C4-2B (cell line): Measurements from ENCODE around the gene SPC24.
"Not testable (repeated sequence)": the region's sequence is repeated elsewhere in the genome, so short reads cannot be mapped to it uniquely, and the experiment has no call there.

ENCODE experiments used
- H3K27ac ChIP-seq: fragments of 450-650 bp; 2 replicates; pipeline ENCODE4 v1.5.1; 2017
- ZFX ChIP-seq: fragments of 450-650 bp; IDR thresholded peaks from 2 replicates; pipeline ENCODE4 v1.6.1; 2017
- TF ChIP-seq, protein P1 (sequence below): fragments of 450-650 bp; conservative IDR thresholded peaks from 2 replicates; pipeline ENCODE4 v1.5.1; 2017; ENCODE audit warnings: mild to moderate bottlenecking

The SPC24 gene

GRCh38 chr19:11127905-11128304 lies 27.7 kb downstream of the SPC24 start:
- TF ChIP-seq ZFX = no peak
- TF ChIP-seq, protein P1, sequence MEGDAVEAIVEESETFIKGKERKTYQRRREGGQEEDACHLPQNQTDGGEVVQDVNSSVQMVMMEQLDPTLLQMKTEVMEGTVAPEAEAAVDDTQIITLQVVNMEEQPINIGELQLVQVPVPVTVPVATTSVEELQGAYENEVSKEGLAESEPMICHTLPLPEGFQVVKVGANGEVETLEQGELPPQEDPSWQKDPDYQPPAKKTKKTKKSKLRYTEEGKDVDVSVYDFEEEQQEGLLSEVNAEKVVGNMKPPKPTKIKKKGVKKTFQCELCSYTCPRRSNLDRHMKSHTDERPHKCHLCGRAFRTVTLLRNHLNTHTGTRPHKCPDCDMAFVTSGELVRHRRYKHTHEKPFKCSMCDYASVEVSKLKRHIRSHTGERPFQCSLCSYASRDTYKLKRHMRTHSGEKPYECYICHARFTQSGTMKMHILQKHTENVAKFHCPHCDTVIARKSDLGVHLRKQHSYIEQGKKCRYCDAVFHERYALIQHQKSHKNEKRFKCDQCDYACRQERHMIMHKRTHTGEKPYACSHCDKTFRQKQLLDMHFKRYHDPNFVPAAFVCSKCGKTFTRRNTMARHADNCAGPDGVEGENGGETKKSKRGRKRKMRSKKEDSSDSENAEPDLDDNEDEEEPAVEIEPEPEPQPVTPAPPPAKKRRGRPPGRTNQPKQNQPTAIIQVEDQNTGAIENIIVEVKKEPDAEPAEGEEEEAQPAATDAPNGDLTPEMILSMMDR = no peak
- H3K27ac ChIP-seq = no peak overlapping the region

GRCh38 chr19:11125994-11126685 lies 29.4 kb downstream of the SPC24 start:
- H3K27ac ChIP-seq = no peak overlapping the region
- TF ChIP-seq, protein P1 = peak; percentile 92
- TF ChIP-seq ZFX = no peak

DNA sequence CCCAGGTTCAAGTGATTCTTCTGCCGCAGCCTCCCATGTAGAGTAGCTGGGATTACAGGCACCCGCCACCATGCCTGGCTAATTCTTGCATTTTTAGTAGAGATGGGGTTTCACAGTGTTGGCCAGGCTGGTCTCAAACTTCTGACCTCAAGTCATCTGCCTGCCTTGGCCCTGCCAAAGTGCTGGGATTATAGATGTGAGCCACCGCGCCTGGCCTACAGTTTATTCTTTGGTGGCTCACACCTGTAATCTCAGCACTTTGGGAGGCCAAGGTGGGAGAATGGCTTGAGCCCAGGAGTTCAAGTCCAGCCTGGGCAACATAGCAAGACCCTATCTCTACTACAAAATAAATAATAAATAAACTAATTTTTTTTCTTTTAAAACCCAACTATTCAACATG lies 31.4 kb downstream of the SPC24 start:
- H3K27ac ChIP-seq = not testable (repeated sequence)

DNA sequence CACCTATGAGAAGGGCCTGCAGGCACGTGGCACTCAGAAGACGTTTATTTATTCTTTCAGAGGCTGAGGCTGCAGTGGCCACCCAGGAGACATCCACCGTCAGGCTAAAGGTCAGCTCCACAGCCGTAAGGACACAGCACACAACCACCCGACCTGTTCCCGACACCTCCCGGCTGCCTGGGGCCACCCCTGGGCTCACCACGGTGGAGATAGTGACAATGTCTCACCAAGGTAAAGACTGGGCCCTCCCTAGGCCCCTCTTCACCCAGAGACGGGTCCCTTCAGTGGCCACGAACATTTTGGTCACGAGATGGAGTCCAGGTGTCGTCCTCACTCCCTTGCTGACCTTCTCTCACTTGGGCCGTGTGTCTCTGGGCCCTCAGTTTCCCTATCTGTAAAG lies 32.5 kb downstream of the SPC24 start:
- no peak for TF ChIP-seq ZFX
- TF ChIP-seq, protein P1 = no peak
- H3K27ac ChIP-seq = no peak overlapping the region

DNA sequence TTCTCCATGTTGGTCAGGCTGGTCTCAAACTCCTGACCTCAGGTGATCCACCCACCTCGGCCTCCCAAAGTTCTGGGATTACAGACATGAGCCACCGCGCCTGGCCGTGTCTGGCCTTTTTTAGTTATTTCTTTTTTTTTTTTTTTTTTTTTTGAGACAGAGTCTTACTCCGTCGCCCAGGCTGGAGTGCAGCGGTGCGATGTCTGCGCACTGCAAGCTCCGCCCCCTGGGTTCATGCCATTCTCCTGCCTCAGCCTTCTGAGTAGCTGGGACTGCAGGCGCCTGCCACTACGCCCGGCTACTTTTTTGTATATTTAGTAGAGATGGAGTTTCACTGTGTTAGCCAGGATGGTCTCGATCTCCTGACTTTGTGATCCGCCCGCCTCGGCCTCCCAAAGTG lies 33.6 kb downstream of the SPC24 start:
- H3K27ac ChIP-seq = not testable (repeated sequence)

DNA sequence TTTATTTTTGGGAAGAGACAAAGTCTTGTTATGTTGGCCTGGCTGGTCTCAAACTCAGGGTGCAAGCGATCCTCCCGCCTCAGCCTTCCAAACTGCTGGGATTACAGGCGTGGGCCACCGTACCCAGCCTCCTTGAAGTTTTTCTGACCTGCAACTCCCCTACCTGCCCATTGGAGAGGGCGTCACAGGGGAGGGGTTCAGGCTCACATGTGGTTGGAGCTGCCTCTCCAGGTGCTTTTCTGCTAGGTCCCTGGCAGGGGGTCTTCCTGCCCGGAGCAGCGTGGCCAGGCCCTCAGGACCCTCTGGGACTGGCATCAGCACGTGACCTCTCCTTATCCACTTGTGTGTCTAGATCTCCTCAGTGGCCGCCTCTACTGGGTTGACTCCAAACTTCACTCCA lies 39.1 kb downstream of the SPC24 start:
- TF ChIP-seq ZFX = no peak
- TF ChIP-seq, protein P1 = no peak
- no peak overlapping the region for H3K27ac ChIP-seq

DNA sequence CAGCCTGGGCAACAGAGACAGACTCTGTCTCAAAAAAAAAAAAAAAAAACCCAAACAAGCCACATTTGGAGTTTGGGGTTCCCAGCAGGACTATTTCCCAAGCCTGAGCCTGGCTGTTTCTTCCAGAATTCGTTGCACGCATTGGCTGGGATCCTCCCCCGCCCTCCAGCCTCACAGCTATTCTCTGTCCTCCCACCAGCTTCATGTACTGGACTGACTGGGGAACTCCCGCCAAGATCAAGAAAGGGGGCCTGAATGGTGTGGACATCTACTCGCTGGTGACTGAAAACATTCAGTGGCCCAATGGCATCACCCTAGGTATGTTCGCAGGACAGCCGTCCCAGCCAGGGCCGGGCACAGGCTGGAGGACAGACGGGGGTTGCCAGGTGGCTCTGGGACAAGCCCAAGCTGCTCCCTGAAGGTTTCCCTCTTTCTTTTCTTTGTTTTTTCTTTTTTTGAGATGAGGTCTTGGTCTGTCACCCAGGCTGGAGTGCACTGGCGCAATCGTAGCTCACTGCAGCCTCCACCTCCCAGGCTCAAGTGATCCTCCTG lies 39.6 kb downstream of the SPC24 start:
- no peak overlapping the region for H3K27ac ChIP-seq
- no peak for TF ChIP-seq ZFX
- TF ChIP-seq, protein P1 = no peak

DNA sequence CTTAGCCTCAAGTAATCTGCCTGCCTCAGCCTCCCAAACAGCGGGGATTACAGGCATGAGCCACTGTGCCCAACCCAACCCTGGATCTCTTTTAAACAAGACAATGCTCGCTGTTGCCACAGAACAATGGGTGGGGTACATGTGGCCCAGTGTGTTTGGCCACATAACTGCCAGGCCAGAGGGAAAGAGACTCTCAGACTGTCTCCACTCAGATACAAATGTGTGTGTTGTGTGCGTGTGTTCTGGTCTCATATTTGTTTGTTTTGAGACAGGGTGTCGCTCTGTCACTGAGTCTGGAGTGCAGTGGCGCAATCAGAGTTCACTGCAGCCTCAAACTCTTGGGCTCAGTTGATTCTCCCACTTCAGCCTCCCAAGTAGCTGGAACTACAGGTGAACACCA lies 40.5 kb downstream of the SPC24 start:
- TF ChIP-seq, protein P1 = no peak
- no peak for TF ChIP-seq ZFX
- no peak overlapping the region for H3K27ac ChIP-seq
